Vagina (tissue), 2 donors: ENCODE measurements around the gene RSPH10B.

Experiments used
- POLR2AphosphoS5 ChIP-seq, 2 donors: sonication (generic); formaldehyde crosslinking; IDR thresholded peaks; one replicate each; pipeline ENCODE4 v1.9.0; 2017; ENCODE audit warnings: antibody characterized with exemption in 2 of 2, mild to moderate bottlenecking in 2 of 2, low read depth in 1 of 2; ENCODE audit not compliant: insufficient read depth in 1 of 2
- TF ChIP-seq, protein P1 (sequence below), 3 experiments: fragments of 450-650 bp in 2 of 3; fragments of 200-600 bp in 1 of 3; sonication (generic) in 1 of 3; IDR thresholded peaks; one replicate each; pipeline ENCODE4 v1.5.1; 2017 to 2019; ENCODE audit warnings: antibody characterized with exemption in 3 of 3, mild to moderate bottlenecking in 2 of 3, moderate library complexity in 2 of 3

DNA sequence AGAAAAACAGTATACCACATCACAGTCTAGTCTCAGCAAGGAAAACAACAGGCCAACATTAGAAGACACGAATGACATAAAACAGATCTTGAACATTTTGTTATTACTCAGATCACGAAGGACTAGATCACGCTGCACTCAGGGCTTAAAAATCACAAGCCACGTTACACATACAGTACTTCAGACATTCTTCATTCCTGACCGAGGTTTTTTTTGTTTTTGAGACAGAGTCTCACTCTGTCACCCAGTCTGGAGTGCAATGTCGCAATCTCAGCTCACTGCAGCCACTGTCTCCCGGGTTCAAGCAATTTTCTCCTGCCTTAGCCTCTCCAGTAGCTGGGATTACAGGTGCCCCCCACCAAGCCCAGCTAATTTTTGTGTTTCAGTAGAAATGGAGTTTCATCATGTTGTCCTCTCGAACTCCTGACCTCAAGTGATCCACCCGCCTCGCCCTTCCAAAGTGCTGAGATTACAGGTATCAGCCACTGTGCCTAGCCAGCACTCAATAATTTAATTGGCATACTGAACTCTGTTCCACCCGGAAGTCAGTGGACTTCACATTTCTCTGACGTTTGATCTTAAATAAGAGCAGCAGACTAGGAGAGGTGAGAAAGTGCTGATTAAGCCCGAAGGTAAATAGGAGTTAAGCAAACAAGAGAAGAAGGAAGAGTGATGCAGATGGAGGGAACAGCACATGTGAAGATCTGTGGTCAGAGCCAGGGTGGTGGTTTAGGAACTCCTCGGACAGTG is 42.0 kb upstream of the RSPH10B start:
- TF ChIP-seq, protein P1, sequence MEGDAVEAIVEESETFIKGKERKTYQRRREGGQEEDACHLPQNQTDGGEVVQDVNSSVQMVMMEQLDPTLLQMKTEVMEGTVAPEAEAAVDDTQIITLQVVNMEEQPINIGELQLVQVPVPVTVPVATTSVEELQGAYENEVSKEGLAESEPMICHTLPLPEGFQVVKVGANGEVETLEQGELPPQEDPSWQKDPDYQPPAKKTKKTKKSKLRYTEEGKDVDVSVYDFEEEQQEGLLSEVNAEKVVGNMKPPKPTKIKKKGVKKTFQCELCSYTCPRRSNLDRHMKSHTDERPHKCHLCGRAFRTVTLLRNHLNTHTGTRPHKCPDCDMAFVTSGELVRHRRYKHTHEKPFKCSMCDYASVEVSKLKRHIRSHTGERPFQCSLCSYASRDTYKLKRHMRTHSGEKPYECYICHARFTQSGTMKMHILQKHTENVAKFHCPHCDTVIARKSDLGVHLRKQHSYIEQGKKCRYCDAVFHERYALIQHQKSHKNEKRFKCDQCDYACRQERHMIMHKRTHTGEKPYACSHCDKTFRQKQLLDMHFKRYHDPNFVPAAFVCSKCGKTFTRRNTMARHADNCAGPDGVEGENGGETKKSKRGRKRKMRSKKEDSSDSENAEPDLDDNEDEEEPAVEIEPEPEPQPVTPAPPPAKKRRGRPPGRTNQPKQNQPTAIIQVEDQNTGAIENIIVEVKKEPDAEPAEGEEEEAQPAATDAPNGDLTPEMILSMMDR (IDR thresholded peaks at IDR 0.05) = no peak
- TF ChIP-seq POLR2AphosphoS5 (IDR thresholded peaks at IDR 0.05; ENCODE audit: insufficient read depth in 1 of 2, low read depth in 1 of 2) = no peak
